DOHH2 (cell line): ENCODE data around the gene NDE1.

Experiments used
- H3F3A ChIP-seq: fragments of 200-600 bp; sonication (generic), shearing (Covaris generic); 2 replicates; pipeline ENCODE4 v1.6.0; 2016; ENCODE audit warnings: antibody characterized with exemption, mild to moderate bottlenecking; ENCODE audit not compliant: control insufficient read depth, insufficient read depth
- H3K27ac ChIP-seq: fragments of 200-600 bp; sonication (generic); 2 replicates; pipeline ENCODE4 v1.5.1; 2014; ENCODE audit warnings: low read depth, mild to moderate bottlenecking, low read length, moderate library complexity
- H3K27me3 ChIP-seq: fragments of 200-600 bp; sonication (generic); 2 replicates; pipeline ENCODE4 v1.6.1; 2014; ENCODE audit warnings: mild to moderate bottlenecking, low read length, mixed read lengths; ENCODE audit not compliant: control insufficient read depth
- H3K36me3 ChIP-seq: fragments of 200-600 bp; sonication (generic); 2 replicates; pipeline ENCODE4 v1.6.1; 2014; ENCODE audit warnings: mild to moderate bottlenecking, low read length, moderate library complexity, mixed read lengths; ENCODE audit not compliant: control insufficient read depth
- H3K4me1 ChIP-seq: fragments of 200-600 bp; sonication (generic); 2 replicates; pipeline ENCODE4 v1.6.1; 2014; ENCODE audit warnings: mild to moderate bottlenecking, low read length, mixed read lengths; ENCODE audit not compliant: control insufficient read depth
- H3K4me2 ChIP-seq: fragments of 200-600 bp; sonication (generic); 2 replicates; pipeline ENCODE4 v1.6.0; 2014; ENCODE audit warnings: mild to moderate bottlenecking, low read length, moderate library complexity
- H3K4me3 ChIP-seq: fragments of 200-600 bp; sonication (generic); 2 replicates; pipeline ENCODE4 v1.5.1; 2014; ENCODE audit warnings: mild to moderate bottlenecking, low read length, mixed read lengths
- H3K79me2 ChIP-seq: fragments of 200-600 bp; sonication (generic); 2 replicates; pipeline ENCODE4 v1.6.1; 2014; ENCODE audit warnings: mild to moderate bottlenecking, low read length, mixed read lengths; ENCODE audit not compliant: control insufficient read depth
- H3K9me2 ChIP-seq: fragments of 200-600 bp; sonication (generic); replicated peaks from 2 replicates; pipeline ENCODE4 v1.6.1; 2014; ENCODE audit warnings: mild to moderate bottlenecking, low read length, mixed read lengths; ENCODE audit not compliant: control insufficient read depth
- H3K9me3 ChIP-seq: fragments of 200-600 bp; sonication (generic); 2 replicates; pipeline ENCODE4 v1.6.1; 2014; ENCODE audit warnings: antibody characterized with exemption, low read length, mixed read lengths; ENCODE audit not compliant: control insufficient read depth, insufficient read depth
- H4K20me1 ChIP-seq: fragments of 200-600 bp; sonication (generic); 2 replicates; pipeline ENCODE4 v1.6.0; 2014; ENCODE audit warnings: low read depth, mild to moderate bottlenecking, antibody characterized with exemption, low read length, moderate library complexity; ENCODE audit not compliant: control insufficient read depth, insufficient read depth
- CTCF ChIP-seq: fragments of 200-600 bp; sonication (generic); IDR thresholded peaks from one replicate; pipeline ENCODE4 v1.5.1; 2014; ENCODE audit warnings: antibody characterized with exemption, mild to moderate bottlenecking, low read depth, low read length; ENCODE audit not compliant: poor library complexity, severe bottlenecking
- EZH2phosphoT487 ChIP-seq: fragments of 200-600 bp; sonication (generic); IDR thresholded peaks from 2 replicates; pipeline ENCODE4 v1.6.1; 2017; ENCODE audit warnings: borderline replicate concordance, mild to moderate bottlenecking, antibody characterized with exemption, low read length, moderate library complexity, mixed read lengths

Gene NDE1

DNA sequence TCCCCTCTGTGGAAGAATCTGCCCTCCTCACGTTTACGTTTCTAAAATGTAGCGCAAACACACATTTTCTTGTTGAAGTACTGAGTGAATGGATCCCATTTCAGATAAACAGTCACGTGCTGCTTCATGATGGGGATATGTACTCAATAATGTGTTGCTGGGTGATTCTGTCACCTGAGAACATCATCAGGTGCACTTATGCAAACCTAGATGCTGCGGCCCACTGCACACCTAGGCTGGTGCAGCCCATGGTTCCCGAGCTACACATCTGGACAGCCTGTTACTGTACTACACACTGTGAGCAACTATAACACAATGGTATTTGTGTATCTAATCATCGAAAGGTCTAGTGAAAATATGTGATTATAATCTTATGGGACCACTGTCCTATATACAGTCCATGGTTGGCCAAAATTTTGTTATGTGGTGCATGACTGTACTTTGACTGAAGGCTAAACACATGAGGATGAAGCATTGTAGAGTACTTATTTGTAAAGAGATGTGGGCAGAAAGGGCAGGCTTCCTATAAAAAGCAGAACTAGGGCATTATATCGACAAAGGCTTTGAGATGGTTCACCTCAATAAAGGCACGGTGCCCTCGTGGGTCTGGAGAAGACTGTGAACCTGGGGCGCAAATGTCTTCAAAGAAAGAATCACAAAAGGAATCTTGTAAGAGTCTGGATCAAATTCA, 33.4 kb upstream of the NDE1 start:
- H4K20me1 ChIP-seq = no peaks in the 10 kb centered on the region
- peaks cover 2% of the 10 kb centered on the region; the same call in 1 of the 2 replicates for H3F3A ChIP-seq
- no peaks in the 10 kb centered on the region for H3K4me1 ChIP-seq
- no peaks in the 10 kb centered on the region for H3K9me2 ChIP-seq
- no peak for TF ChIP-seq EZH2phosphoT487
- no peak for TF ChIP-seq CTCF
- no peak overlapping the region for H3K27ac ChIP-seq
- H3K79me2 ChIP-seq = no peaks in the 10 kb centered on the region
- no peaks in the 10 kb centered on the region for H3K27me3 ChIP-seq
- H3K4me3 ChIP-seq = no peak overlapping the region
- no peak overlapping the region for H3K4me2 ChIP-seq
- H3K36me3 ChIP-seq = peaks cover 88% of the 10 kb centered on the region
- no peaks in the 10 kb centered on the region for H3K9me3 ChIP-seq

DNA sequence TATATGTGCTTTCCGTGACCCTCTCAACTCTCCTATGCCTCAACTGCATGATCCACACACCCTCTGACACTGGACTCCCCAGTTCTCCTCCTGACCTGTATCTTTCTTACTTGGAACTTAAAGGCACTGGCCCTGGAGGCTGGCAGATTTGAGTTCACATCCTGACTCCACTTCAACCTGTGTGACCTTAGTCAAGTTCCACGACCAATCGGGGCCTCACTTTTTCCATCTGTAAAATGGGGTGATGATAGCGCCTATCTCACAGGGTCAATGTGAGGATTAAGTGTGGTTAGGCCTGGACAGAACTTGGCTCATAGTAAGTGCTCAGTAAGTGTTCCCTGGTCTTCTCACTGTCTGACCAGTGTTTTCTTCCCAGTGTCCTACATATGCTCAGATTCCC, 32.1 kb upstream of the NDE1 start:
- H3K9me3 ChIP-seq = no peaks in the 10 kb centered on the region
- no peaks in the 10 kb centered on the region for H3K79me2 ChIP-seq
- H3K27me3 ChIP-seq = no peaks in the 10 kb centered on the region
- H3K4me3 ChIP-seq = no peak overlapping the region
- H3K9me2 ChIP-seq = no peaks in the 10 kb centered on the region
- no peak overlapping the region for H3K27ac ChIP-seq
- H3F3A ChIP-seq = peaks cover 2% of the 10 kb centered on the region; the same call in 1 of the 2 replicates
- H3K4me2 ChIP-seq = no peak overlapping the region
- H3K36me3 ChIP-seq = peaks cover 88% of the 10 kb centered on the region
- H3K4me1 ChIP-seq = no peaks in the 10 kb centered on the region
- H4K20me1 ChIP-seq = no peaks in the 10 kb centered on the region
- TF ChIP-seq EZH2phosphoT487 (no peak), CTCF (no peak)

GRCh38 chr16:15618392-15618791, 31.7 kb upstream of the NDE1 start:
- H3K36me3 ChIP-seq = peaks cover 86% of the 10 kb centered on the region

More at GRCh38 chr16:15618392-15618791, 31.7 kb upstream of the NDE1 start:
- no peaks in the 10 kb centered on the region for H3K79me2 ChIP-seq
- H3F3A ChIP-seq = peaks cover 2% of the 10 kb centered on the region; the same call in 1 of the 2 replicates
- TF ChIP-seq EZH2phosphoT487 (no peak), CTCF (no peak)
- no peak overlapping the region for H3K4me3 ChIP-seq
- no peak overlapping the region for H3K27ac ChIP-seq
- no peaks in the 10 kb centered on the region for H3K9me3 ChIP-seq
- H4K20me1 ChIP-seq = no peaks in the 10 kb centered on the region
- H3K9me2 ChIP-seq = no peaks in the 10 kb centered on the region
- no peak overlapping the region for H3K4me2 ChIP-seq
- H3K27me3 ChIP-seq = no peaks in the 10 kb centered on the region
- H3K4me1 ChIP-seq = no peaks in the 10 kb centered on the region
